ENCODE data around the gene FAM174B.

Gene FAM174B

DNA sequence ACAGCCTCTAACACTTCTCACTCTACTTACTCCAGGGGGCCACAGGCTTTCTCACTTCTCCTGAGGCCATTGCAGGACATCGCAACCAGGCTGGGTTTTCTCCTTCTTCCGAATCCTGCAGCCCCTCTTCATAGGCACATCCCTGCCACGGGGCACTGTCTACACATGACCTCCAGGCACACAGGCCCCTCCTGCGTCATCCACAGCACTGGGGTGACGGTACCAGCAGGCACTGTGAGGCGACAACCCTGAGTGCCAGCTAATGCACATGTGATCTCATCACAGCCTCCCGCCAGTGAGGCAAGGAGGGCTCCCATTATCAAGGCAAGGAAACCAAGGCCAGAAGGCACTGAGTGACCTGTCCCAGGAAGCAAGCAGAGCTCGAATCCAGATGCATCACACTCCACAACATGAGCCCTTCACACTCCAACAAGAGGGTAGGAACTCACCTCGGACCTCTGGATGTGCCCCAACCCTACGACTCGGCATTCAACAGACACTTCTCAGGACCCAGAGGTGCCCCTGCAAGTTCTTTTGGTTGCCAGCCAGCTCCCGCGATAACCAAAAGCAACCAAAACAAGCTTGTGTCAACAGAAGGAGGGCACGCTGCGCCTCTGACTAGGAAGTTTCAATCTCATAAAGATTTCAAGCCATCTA is 16.7 kb downstream of the FAM174B start:
- DNase-seq, result no peak

DNA sequence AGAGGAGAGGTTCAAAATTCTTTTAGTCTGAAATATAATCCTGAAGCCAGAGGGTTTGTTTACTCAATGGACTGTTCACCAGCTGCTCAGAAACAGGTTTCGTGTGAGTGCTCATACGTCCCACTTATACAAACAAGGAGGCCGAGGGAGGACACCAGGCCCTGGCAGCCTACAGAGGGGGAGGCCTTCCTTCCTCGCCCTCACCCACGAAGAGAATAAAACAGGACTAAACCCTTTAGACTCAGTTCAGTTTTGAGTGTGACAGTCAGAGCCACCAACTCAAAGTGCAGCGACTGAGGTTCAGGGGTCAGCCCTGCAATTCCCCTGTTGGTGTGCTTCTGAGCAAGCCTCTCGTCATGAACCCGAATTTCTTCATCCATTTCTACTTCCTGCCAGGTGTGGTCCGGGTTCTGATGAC is 17.3 kb downstream of the FAM174B start:
- DNase-seq, result peak; percentile 44

DNA sequence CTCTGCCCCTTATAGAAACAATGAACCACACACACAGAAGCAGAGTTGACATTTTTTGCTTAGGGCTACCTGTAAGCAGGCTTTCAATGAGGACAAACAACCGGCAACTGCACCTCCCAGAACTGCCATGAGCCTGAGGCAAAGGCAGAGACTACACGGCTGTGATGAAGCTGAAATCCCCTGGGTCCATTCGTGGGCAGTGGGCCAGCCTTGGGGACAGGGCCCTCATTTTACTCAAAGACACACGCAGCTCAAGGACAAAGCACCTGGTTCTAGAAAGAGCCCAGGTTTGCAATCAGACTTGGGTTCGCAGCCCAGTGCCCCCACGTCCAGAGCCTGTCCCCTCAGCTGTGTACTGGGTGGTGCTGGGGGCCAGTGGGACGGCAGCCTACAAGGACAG is 17.9 kb downstream of the FAM174B start:
- DNase-seq, result no peak

DNA sequence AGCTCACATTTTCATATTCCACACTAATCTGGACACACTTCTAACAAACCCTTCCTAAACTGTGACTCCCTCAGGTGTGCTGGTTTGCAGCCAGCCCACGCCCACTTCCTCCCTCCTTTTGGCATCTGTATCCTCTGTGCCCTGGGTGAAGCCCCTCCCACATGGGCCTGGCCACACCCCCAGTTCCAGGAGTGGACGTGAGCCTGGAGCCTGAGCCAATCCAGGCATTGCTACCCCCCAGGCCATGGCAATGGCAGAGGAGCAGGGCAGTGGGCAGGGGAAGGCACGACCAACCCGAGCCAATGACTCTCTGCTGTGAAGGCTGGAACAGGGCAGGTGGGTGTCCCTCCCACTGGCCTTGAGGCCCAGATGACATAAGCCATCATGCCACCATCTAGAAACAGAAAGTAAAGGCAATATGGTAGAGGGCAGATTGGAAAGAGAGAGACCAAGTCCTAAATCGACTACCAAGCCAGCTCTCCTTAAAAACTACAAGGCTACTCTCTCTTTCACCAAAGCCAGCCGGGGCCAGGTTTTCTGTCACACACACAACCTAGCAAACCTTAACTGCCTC is 18.6 kb downstream of the FAM174B start:
- no peak for DNase-seq

DNA sequence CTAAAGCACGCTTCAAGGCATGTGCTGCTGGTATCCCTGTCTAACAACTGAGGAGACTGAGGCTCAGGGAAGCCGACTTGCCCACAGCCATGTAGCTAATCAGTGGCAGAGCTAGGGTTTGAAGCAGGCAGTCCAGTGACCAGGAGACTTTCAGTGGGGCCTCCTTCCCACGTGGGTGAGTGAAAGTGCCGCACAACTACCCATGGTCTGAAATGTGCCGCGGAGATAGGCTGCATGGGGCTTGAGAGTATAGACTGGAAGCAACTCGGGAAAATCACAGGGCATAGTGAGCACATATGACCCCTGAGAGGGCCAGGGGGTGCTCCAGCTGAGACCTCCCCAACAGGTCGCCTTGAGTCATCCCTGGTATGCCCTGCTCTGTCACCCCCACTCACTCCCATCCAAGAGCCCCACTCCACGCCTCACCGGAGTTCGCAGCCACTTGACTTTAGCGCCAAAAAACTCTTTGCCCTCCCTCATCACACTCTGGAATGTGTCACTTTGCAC is 19.1 kb downstream of the FAM174B start:
- no peak for DNase-seq

DNA sequence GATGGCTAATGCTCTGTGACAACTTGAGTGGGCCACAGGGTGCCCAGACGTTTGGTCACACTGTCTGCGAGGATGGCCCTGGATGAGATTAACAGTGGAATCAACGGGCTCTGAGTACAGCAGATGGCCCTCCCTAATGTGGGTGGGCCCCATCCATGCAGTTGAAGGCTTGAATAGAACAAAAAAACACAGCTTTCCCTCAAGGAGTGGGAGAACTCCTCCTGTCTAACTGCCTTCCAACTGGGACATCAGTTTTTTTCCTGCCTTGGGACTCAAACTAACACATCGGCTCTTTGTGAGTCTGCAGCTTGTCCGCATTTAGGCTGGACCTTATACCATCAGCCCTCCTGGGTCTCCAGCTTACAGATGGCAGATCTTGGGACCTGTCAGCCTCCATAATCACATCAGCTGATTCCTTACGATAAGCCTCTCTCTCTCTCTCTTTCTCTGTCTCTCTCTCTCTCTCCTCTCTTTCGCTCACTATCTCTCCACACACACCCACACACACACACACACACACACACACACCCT is 20.8 kb downstream of the FAM174B start:
- DNase-seq, result peak; percentile 53

DNA sequence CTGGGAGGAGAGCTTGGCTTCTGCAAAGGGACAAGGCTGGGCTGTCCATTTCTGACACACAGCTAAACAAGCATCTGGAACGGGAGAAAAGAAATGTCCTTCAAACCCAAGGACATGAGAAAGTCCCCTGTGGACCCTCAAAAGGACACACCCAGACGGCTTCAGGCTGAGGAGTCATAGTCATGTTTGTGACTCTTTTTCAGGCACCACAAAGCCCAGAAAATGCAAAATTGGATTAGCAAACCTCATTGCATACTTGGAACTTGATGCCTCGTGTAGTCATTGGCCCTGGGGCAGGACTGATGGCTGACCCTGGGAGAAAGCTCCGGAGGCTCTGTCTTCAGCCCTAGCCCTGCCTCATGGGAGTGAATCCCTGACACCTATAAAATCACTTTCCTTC is 21.5 kb downstream of the FAM174B start:
- no peak for DNase-seq

DNA sequence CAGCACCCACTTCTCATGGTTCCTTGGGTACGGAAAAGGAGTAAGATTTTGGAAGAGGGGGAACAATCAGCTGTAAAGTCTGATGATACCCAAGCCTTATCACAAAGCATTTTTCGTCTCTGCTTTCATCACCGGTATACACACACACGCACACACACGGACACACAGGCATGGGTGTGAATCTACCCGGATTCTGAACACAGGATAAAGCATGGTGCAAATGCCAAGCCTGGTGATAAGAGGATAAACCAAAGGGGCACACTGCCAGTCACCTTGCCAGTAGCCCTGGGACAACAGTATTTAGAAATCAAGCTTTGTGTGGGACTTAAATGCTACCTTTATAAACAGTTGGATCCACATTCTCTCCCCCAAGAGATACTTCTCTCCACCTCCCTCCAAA is 22.2 kb downstream of the FAM174B start:
- no peak for DNase-seq

DNA sequence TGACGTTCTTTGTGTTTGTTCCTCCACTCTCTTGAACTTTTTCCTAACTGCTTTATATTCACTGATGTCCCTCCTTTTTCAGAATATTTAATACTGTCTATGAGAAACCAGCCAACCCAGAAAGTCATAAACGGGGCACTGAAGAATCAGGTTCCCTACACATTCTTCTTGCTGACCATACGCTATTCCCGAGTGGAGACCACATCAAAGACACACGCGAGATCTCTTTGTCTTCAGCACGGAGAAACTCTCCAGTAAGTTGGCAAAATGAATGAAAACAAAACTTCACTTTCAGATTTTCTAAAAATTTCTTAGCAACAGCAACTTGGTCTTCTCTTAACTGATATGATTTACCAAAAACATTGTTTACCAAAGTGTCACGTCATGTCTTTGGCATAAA is 22.6 kb downstream of the FAM174B start:
- DNase-seq, result no peak

DNA sequence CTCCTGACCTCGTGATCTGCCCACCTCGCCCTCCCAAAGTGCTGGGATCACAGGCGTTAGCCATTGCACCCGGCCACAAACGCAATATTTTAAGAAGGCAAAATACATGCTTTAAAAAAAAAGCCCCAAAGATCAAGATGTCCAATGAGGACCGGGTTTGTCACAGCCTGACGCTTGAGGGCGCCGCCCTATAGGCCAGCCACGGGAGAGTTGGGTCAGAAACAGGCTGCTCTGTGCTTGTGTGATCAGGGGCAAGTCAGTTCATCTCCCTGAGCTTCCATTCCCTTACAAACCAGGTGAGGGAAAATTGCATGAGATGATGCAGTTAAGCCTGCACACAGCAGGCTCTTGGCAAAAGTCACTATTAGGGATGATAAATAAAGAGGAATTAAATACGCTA is 23.9 kb downstream of the FAM174B start:
- no peak for DNase-seq

DNA sequence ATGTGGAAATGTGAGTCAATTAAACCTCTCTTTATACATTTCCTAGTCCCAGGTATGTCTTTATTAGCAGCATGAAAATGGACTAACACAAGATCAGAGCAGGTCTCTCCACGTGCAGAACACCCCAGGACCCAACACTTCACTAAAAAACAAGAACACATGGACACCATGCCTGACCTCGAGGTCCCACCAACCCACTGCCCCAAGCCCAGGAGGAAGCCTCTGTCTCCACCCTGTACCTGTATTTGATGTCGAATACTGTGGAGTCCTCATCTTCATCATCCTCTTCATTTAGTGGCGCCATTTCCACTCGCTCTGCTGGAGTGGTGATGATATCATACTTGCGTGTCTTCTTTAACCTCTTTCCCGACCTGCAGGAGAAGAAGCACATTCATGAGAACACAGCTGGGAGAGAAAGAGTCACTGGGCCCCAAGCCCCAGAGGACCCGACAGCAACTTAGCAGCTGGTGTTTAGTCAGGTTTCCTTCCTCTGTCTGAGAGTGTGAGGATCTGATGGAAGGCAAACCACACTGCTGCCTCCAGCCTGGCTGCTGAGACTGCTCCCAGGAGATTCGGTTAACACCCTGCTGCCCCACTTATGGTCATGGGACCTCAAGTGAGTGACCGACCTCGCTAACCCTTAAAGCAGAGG is 25.5 kb downstream of the FAM174B start:
- DNase-seq, result no peak

DNA sequence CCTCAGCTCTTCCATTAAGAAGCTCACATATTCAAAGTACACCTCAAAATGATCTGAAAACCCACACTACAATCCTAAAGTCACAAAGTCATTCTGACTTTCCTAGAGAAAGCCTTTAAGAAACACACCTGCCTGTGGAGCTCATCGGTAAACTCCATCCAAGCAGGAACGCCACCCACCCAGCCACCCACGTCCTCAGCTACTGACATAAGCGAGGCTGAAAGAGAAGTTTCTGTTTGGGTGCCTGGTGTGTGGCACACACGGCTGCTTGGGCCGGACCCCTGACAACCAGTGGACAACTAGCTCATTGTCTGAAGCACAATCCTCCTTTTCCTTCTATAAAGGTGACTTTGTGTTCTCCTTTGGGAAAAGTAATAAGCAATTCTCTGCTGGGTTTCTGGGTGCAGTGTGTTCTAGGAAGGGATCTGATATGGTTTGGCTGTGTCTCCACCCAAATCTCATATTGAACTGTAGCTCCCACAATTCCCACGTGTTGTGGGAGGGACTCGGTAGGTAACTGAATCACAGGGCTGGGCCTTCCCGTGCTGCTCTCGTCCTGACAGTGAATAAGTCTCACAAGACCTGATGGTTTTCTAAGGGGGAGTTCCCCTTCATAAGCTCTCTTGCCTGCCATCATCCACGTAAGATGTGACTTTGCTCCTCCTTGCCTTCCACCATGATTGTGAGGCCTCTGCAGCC is 26.1 kb downstream of the FAM174B start:
- no peak for DNase-seq

DNA sequence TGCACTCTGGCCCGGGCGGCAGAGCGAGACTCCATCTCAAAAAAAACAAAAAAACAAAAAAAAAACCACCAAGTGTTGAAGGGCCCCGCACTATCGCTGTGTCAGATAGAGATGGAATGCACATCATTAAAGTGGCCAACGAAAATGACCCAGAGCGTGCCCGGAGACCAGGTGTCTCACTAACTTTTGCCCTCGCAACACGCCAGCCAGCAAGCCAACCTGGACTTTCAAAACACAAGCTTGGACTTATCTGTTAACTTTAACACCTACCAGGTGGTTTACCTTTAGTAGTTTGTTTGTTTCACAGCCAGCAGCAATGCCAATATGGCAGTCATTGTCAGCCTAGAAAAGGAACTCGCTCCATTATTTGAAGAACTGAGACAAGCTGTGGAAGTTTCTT is 28.6 kb downstream of the FAM174B start:
- DNase-seq, result no peak

DNA sequence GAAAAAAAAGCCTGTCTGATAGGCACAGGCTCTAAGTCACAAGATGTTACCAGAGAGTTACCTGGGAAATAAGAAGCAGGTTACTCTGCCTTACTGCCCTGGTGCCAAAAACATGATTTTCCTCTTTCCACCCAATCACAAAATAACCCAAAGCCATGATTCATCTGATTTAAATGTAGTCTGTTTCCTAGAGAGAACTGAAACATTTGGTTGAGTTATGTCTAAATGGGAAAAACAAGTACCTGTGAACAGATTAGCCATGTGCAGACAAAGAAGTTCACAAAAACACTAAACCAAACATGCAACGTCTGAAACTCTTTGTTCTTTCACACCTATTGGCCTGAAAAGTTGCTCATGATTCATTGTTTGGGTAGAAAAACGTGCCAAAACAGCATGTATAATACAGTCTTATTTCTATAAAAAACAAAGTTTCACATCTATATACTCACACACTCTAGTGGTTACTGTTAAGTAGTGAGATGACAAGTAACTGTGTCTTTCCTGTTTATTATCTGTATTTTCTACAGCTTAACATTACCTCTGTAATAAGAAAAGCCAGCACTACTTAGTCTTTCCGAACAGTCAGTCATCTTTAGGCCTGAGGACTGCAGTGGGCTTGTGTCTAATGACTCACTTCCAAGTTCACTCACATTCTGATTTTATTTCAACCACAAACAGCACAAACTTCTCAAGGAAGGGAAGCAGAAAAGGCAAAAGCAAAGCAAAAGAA is 30.2 kb downstream of the FAM174B start:
- DNase-seq, result no peak

DNA sequence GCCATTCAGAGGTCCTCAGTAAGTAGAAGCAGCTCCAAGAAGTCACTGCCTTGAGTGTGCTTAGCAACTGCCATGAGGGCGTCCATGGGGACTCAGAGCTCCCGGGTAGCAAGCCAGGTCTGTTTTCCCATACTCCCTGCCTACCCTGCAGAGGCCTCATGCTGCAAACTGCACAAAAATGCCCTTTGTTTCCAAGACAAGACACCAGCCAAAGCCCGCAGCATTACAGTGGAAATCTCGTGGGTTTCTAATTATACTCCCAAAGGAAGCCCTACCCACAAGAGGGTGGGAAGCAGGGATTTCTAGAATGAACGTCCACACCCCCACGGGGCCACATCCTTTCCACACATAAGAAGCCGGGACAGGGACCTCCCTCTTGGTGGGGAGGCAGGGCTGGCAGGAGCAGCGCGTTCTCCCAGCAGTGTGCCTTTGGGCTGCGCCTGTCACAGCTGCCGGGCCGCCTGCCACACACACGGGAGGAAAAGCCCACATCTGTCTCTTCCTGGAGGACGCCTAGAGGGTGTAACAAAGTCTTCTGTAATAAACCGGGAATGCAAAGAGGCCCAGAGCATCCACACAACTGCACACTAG is 31.1 kb downstream of the FAM174B start:
- DNase-seq, result peak; percentile 64

DNA sequence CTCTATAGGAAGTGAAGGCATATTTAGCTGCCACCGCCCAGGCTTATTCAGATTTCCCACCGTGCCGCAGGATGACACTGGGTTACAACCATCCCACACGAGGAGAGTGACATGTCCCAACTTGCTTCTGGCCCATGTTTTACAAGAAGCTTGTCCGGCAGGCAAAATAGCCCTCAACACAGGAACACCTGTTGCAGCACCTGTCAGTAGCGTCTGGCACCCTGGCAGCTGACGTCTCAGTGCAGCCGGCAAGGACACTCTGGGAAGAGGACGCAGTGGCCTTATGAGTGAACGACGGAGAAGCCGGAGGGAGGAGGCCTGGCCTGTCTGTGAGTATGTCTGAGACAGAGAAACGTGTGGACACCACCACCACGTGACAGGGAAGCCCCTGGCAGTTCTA is 32.1 kb downstream of the FAM174B start:
- DNase-seq, result peak; percentile 93

DNA sequence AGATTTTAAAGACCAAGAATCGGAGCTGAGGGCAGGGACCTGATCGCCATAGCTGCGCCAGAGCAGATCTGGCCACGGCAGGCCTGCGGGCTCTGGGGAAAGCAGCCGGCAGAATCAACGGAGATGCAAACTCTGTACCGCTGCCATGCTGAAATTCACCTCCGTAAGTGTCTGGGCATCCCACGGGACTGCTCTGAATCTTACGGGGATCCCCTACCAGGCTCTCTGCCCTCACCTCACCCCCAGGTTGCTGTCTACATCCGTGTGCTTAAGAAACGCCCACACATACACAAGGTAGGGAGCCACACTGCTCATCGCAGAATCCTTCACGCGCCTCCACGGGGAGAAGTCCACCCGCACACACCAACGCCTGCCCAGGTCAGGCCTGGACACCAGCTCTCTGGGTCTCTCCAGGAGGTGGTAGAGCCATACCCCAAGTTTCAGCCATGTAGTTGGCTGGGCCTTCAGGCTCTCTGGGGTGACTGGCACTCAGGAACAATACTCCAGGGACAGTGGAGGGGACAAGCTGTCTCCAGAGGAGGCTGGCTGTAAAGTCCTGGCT is 33.5 kb downstream of the FAM174B start:
- DNase-seq, result no peak

DNA sequence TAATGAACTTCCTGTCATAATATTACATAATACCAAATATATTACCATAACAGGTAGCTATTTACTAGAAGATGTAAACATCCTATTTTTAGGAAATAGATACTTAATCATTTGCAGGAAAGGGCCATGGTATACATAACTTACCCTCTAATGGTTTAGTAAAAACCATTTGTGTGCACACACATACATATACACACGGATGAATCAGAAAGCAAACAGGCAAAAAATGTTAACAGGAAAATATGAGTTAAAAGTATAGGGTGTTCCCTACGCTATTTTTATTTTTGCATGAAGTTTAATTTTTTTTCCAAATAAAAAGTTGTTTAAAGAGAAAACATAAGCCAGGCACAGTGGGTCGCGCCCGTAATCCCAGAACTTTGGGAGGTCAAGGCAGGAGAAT is 34.6 kb downstream of the FAM174B start:
- no peak for DNase-seq

DNA sequence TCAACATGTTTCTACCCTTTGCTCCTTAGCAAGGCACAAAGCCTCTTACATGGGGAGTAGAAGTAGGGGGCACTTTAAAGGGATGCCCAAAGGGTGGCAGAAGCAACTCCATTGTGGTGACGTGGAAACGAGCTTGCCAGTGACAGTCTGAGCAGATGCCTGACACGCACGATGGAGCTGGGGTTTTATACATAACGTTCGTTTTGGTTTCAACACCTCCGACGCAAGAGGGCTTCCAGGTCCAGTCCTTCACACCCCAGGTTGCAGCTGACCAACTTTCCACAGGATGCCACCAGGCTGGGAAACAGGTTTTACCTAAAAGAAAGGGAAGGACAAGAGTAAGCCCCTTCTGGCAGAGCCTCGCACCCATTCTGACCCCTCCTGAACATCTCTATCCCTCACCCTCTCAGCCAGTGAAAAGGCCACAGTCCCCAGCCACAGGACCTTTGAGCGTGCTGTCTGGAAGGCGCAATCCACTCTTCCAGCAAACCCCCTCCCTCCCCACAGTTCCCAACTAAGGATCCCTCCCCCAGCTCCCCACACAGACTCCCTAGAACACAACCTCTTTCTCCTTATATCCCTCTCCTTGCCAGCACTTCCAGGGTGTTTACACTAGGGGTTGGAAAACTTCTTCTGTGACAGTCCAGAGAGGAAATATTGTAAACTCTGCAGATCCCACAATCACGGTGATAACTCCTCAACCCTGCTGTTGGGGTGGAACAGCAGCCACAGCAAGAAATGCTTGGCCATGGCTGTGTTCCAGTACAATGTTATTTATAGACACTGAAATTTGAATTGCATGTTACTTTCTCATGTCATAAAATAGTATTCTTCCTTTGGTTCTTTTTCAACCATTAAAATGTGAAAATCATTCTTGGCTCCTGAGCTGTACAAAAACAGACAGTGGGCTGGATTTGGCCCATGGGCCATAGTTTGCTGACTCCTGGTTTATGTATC is 36.2 kb downstream of the FAM174B start:
- DNase-seq, result no peak
